IMR-90 (cell line): ENCODE data around the gene TAT. TPM values are rescaled to one million over a fixed set of nuclear protein-coding genes. Genes with fewer than 3 reads are reported as not detected.

Experiments used
- ATAC-seq: fragments of 200-7000 bp; cut with Tn5 transposase; 2 replicates; pipeline ENCODE4 v1.9.1; 2020; ENCODE audit warnings: low read depth, mild to moderate bottlenecking, moderate library complexity
- BruUV-seq: library from RNA; stranded (reverse); fragments of 400-500 nt; replicated peaks from 2 replicates; lab custom pipeline; 2021; lab: Mats Ljungman, UMichigan
- CTCF ChIA-PET: fragments of 300-600 bp; formaldehyde crosslinking; extraction: SDS; loops from one replicate; lab custom pipeline; 2021; ENCODE audit warnings: antibody characterized with exemption; lab: Yijun Ruan, JAX
- POLR2A ChIA-PET: fragments of 300-600 bp; sonication (Branson Sonifier 250); formaldehyde crosslinking; loops from one replicate; lab custom pipeline; 2022; ENCODE audit warnings: antibody characterized with exemption; ENCODE audit not compliant: unreplicated experiment; lab: Charles Lee
- DNase-seq: peaks from one replicate; pipeline ENCODE4 v3.0.0; 2013
- H2AFZ ChIP-seq: replicated peaks from 2 replicates; pipeline ENCODE3; 2013; ENCODE audit warnings: low read length, mild to moderate bottlenecking; ENCODE audit not compliant: poor library complexity
- H2AK5ac ChIP-seq: 2 replicates; pipeline ENCODE4 v1.6.1; 2013; ENCODE audit warnings: low read depth, low read length, inconsistent platforms
- H2AK9ac ChIP-seq: replicated peaks from 2 replicates; pipeline ENCODE3; 2013; ENCODE audit warnings: mild to moderate bottlenecking, low read depth, low read length, moderate library complexity; ENCODE audit not compliant: poor library complexity
- H2BK120ac ChIP-seq: 2 replicates; pipeline ENCODE4 v1.6.1; 2013; ENCODE audit warnings: low read depth, low read length, inconsistent platforms
- H2BK15ac ChIP-seq: 3 replicates; pipeline ENCODE4 v1.6.1; 2013; ENCODE audit warnings: low read depth, low read length, inconsistent platforms
- H2BK20ac ChIP-seq: 2 replicates; pipeline ENCODE4 v1.6.1; 2013; ENCODE audit warnings: low read depth, mild to moderate bottlenecking, inconsistent platforms, low read length, moderate library complexity
- H2BK5ac ChIP-seq: 2 replicates; pipeline ENCODE4 v1.6.1; 2013; ENCODE audit warnings: mild to moderate bottlenecking, low read depth, low read length, inconsistent platforms; ENCODE audit not compliant: poor library complexity, severe bottlenecking
- H3K14ac ChIP-seq: replicated peaks from 2 replicates; pipeline ENCODE4 v1.6.1; 2013; ENCODE audit warnings: low read depth, low read length, inconsistent platforms
- H3K18ac ChIP-seq: 2 replicates; pipeline ENCODE4 v1.6.1; 2013; ENCODE audit warnings: low read depth, low read length, control low read depth
- H3K23ac ChIP-seq: 2 replicates; pipeline ENCODE4 v1.6.1; 2013; ENCODE audit warnings: low read depth, low read length, inconsistent platforms
- H3K27ac ChIP-seq: 2 replicates; pipeline ENCODE4 v1.5.1; 2013; ENCODE audit warnings: mild to moderate bottlenecking, control low read depth, low read length; ENCODE audit not compliant: insufficient read depth
- H3K27me3 ChIP-seq: 2 replicates; pipeline ENCODE4 v1.6.1; 2013; ENCODE audit warnings: low read length; ENCODE audit not compliant: control insufficient read depth, insufficient read depth
- H3K36me3 ChIP-seq: 2 replicates; pipeline ENCODE4 v1.6.1; 2013; ENCODE audit warnings: low read length, mixed read lengths; ENCODE audit not compliant: control insufficient read depth, insufficient read depth
- H3K4ac ChIP-seq: 2 replicates; pipeline ENCODE4 v1.6.1; 2013; ENCODE audit warnings: low read depth, low read length, inconsistent platforms
- H3K4me1 ChIP-seq: 2 replicates; pipeline ENCODE4 v1.6.1; 2013; ENCODE audit warnings: low read length, mixed read lengths; ENCODE audit not compliant: control insufficient read depth, insufficient read depth
- H3K4me2 ChIP-seq: 2 replicates; pipeline ENCODE4 v1.6.1; 2013; ENCODE audit warnings: low read depth, mild to moderate bottlenecking, control low read depth, low read length, moderate library complexity
- H3K4me3 ChIP-seq: 2 replicates; pipeline ENCODE4 v1.5.1; 2013; ENCODE audit warnings: low read depth, mild to moderate bottlenecking, control low read depth, low read length, moderate library complexity; ENCODE audit not compliant: insufficient read depth
- H3K56ac ChIP-seq: 2 replicates; pipeline ENCODE4 v1.6.1; 2013; ENCODE audit warnings: low read length, inconsistent platforms; ENCODE audit not compliant: insufficient read depth; ENCODE audit errors: extremely low read depth
- H3K79me1 ChIP-seq, 2 experiments: 2 replicates each; pipeline ENCODE4 v1.6.1; 2013; ENCODE audit warnings: low read length in 2 of 2, inconsistent platforms in 1 of 2, low read depth in 1 of 2
- H3K9ac ChIP-seq: 2 replicates; pipeline ENCODE4 v1.6.1; 2013; ENCODE audit warnings: low read depth, low read length, control low read depth
- H3K9me1 ChIP-seq: 2 replicates; pipeline ENCODE4 v1.6.1; 2013; ENCODE audit warnings: low read length, inconsistent platforms; ENCODE audit not compliant: insufficient read depth
- H3K9me3 ChIP-seq: 2 replicates; pipeline ENCODE4 v1.6.1; 2013; ENCODE audit warnings: low read length; ENCODE audit not compliant: control insufficient read depth, insufficient read depth
- H4K20me1 ChIP-seq: 2 replicates; pipeline ENCODE4 v1.6.1; 2013; ENCODE audit warnings: low read length, inconsistent platforms; ENCODE audit not compliant: insufficient read depth
- H4K5ac ChIP-seq: 2 replicates; pipeline ENCODE4 v1.6.1; 2013; ENCODE audit warnings: mild to moderate bottlenecking, low read depth, low read length, control low read depth
- H4K8ac ChIP-seq, 2 experiments: 2 replicates each; pipeline ENCODE4 v1.6.1; 2013; ENCODE audit warnings: low read depth in 2 of 2, low read length in 2 of 2, control low read depth in 1 of 2, inconsistent platforms in 1 of 2
- H4K91ac ChIP-seq: 2 replicates; pipeline ENCODE4 v1.6.1; 2013; ENCODE audit warnings: low read depth, low read length, inconsistent platforms; ENCODE audit not compliant: insufficient read depth
- CEBPB ChIP-seq: IDR thresholded peaks from 2 replicates; pipeline ENCODE4 v1.6.1; 2012; ENCODE audit warnings: low read depth, low read length, improper control_type of control experiment
- CTCF ChIP-seq: conservative IDR thresholded peaks from 2 replicates; pipeline ENCODE4 v1.5.1; 2012; ENCODE audit warnings: mild to moderate bottlenecking, low read depth, low read length, improper control_type of control experiment
- FOS ChIP-seq: fragments of 150-350 bp; IDR thresholded peaks from 2 replicates; pipeline ENCODE4 v1.6.1; 2016; ENCODE audit warnings: low read depth, low read length
- MXI1 ChIP-seq: IDR thresholded peaks from 2 replicates; pipeline ENCODE4 v1.6.1; 2012; ENCODE audit warnings: low read depth, mild to moderate bottlenecking, low read length, moderate library complexity, borderline replicate concordance
- NFE2L2 ChIP-seq: fragments of 150-350 bp; IDR thresholded peaks from 2 replicates; pipeline ENCODE4 v1.6.1; 2016; ENCODE audit warnings: low read depth, mild to moderate bottlenecking, low read length
- RAD21 ChIP-seq: IDR thresholded peaks from 2 replicates; pipeline ENCODE4 v1.6.1; 2012; ENCODE audit warnings: low read length, improper control_type of control experiment
- RCOR1 ChIP-seq: IDR thresholded peaks from 2 replicates; pipeline ENCODE4 v1.6.1; 2012; ENCODE audit warnings: mild to moderate bottlenecking, low read length, improper control_type of control experiment; ENCODE audit not compliant: insufficient replicate concordance
- USF2 ChIP-seq: fragments of 150-350 bp; IDR thresholded peaks from 2 replicates; pipeline ENCODE4 v1.6.1; 2017; ENCODE audit warnings: mild to moderate bottlenecking, antibody characterized with exemption, low read length, low read depth
- WGBS, 2 experiments: methylation state at CpG; one replicate each; pipeline versions ENCODE4 v1.1.5 to v1.1.7; 2013; ENCODE audit warnings: missing lambda C conversion rate in 2 of 2; ENCODE audit not compliant: insufficient read length in 1 of 2; ENCODE audit errors: extremely low coverage in 2 of 2; 5-methylcytosine and 5-hydroxymethylcytosine counted together
- dilution Hi-C: fragments of 300-500 bp; cut with HindIII; formaldehyde crosslinking; loops from one replicate; pipeline ENCODE4 v1.14.3; 2018; ENCODE audit warnings: low sequenced_read_pairs; ENCODE audit not compliant: unreplicated experiment
- in situ Hi-C: fragments of 300-500 bp; cut with MboI; formaldehyde crosslinking; loops from 3 replicates; pipeline ENCODE4 v1.14.3; 2019; ENCODE audit warnings: low sequenced_read_pairs, inconsistent platforms, mixed read lengths
- intact Hi-C: fragments of 100-400 bp; cut with micrococcal nuclease; formaldehyde crosslinking; loops from 2 replicates; pipeline ENCODE4 v1.10.0; 2022
- polyA plus RNA-seq, 3 experiments: library from polyadenylated mRNA; depleted of rRNA; stranded (reverse); fragments of >200 nt; gene quantifications; 2 replicates each; pipeline ENCODE4 v1.2.3, GENCODE V29; 2012; ENCODE audit warnings: low replicate concordance in 1 of 3
- total RNA-seq: library from RNA; depleted of rRNA; stranded (reverse); fragments of >200 nt; gene quantifications from 2 replicates; pipeline ENCODE4 v1.2.3, GENCODE V29; 2012

Gene TAT
- total and polyA plus RNA-seq, 2 of the 4 experiments (the other 2 are of a cell fraction), result not detected

GRCh38 chr16:71609066-71609465 lies 32.2 kb upstream of the TAT start:
- H4K20me1 ChIP-seq, result no peaks in the 10 kb centered on the region
- ChIA-PET POLR2A (interaction anchor here (0.5 kb wide), 1 partner anchor 18 kb away, joined by 3 read pairs; no protein-coding TSS in a partner anchor), CTCF (no interaction called here)
- H3K4me2 ChIP-seq, result no peak overlapping the region
- H2AK9ac ChIP-seq, result no peak overlapping the region
- no peak overlapping the region for H2AFZ ChIP-seq
- H3K4me1 ChIP-seq, result no peaks in the 10 kb centered on the region
- H3K27ac ChIP-seq, result no peak overlapping the region
- H3K18ac ChIP-seq, result no peak overlapping the region
- TF ChIP-seq USF2, result no peak
- TF ChIP-seq RAD21, result no peak
- no peak for TF ChIP-seq FOS
- no peak for TF ChIP-seq NFE2L2
- no peak for TF ChIP-seq MXI1
- no peak for TF ChIP-seq RCOR1
- no peak for TF ChIP-seq CEBPB
- no peak for TF ChIP-seq CTCF
- dilution Hi-C loops, result no loop called here
- peaks cover 6% of the 10 kb centered on the region for H3K27me3 ChIP-seq
- DNase-seq (no peak), ATAC-seq (no peak)
- no peak overlapping the region for H3K23ac ChIP-seq
- H3K79me1 ChIP-seq, result no peaks in the 10 kb centered on the region
- no peak overlapping the region for H3K9ac ChIP-seq
- no peak overlapping the region for H2BK120ac ChIP-seq
- intact Hi-C loops, result no loop called here
- H3K36me3 ChIP-seq, result no peaks in the 10 kb centered on the region
- WGBS, 2 experiments, result no CpG with 5 or more reads among the region's 2 CpGs
- in situ Hi-C loops, result no loop called here
- no peak overlapping the region for H2AK5ac ChIP-seq
- H3K4ac ChIP-seq, result no peak overlapping the region
- no peak overlapping the region for H2BK15ac ChIP-seq
- H3K9me3 ChIP-seq, result no peaks in the 10 kb centered on the region
- no peak overlapping the region for H2BK20ac ChIP-seq
- H4K91ac ChIP-seq, result no peak overlapping the region
- no peak overlapping the region for H3K14ac ChIP-seq
- no peak overlapping the region for H3K56ac ChIP-seq
- no peaks in the 10 kb centered on the region for H3K9me1 ChIP-seq
- H4K8ac ChIP-seq, result no peak overlapping the region
- no peak overlapping the region for H4K5ac ChIP-seq
- no peak overlapping the region for H3K4me3 ChIP-seq
- H2BK5ac ChIP-seq, result no peak overlapping the region
- BruUV-seq, result no TSS peak
